Adrenal gland (tissue), 5 donors: Measurements from ENCODE around the gene NANS.

Experiments used
- POLR2A ChIP-seq, 2 donors: fragments of 450-650 bp; IDR thresholded peaks; one replicate each; pipeline ENCODE4 v1.6.1; 2017; ENCODE audit warnings: antibody characterized with exemption in 2 of 2, mild to moderate bottlenecking in 2 of 2, moderate library complexity in 1 of 2
- TF ChIP-seq, protein P1 (sequence below), 6 experiments: fragments of 450-650 bp in 4 of 6; fragments of 200-600 bp in 2 of 6; sonication (generic) in 1 of 6; IDR thresholded peaks; 1 replicate in 5 of 6; 2 replicates in 1 of 6; pipeline versions ENCODE4 v1.5.1 to v1.8.0; 2016 to 2021; ENCODE audit warnings: antibody characterized with exemption in 6 of 6, mild to moderate bottlenecking in 2 of 6, moderate library complexity in 1 of 6
- donor health status: DM: no; HTN: no; CAD: no.

- TF ChIP-seq, protein P1, sequence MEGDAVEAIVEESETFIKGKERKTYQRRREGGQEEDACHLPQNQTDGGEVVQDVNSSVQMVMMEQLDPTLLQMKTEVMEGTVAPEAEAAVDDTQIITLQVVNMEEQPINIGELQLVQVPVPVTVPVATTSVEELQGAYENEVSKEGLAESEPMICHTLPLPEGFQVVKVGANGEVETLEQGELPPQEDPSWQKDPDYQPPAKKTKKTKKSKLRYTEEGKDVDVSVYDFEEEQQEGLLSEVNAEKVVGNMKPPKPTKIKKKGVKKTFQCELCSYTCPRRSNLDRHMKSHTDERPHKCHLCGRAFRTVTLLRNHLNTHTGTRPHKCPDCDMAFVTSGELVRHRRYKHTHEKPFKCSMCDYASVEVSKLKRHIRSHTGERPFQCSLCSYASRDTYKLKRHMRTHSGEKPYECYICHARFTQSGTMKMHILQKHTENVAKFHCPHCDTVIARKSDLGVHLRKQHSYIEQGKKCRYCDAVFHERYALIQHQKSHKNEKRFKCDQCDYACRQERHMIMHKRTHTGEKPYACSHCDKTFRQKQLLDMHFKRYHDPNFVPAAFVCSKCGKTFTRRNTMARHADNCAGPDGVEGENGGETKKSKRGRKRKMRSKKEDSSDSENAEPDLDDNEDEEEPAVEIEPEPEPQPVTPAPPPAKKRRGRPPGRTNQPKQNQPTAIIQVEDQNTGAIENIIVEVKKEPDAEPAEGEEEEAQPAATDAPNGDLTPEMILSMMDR (IDR thresholded peaks at IDR 0.05), result no peak
- TF ChIP-seq POLR2A (IDR thresholded peaks at IDR 0.05), result no peak
These were observed 22.4 kb downstream of the NANS start for GRCh38 chr9:98078895-98079294.
